Right lobe of liver (tissue), 6 donors: ENCODE measurements around the gene ADAMTS7. TPM values are rescaled to one million over a fixed set of nuclear protein-coding genes. Genes with fewer than 3 reads are reported as not detected.
"Not testable (repeated sequence)": the region's sequence is repeated elsewhere in the genome, so short reads cannot be mapped to it uniquely, and the experiment has no call there.

Experiments used
- ATAC-seq, 4 donors: fragments of 200-7000 bp; cut with Tn5 transposase; one replicate each; pipeline ENCODE4 v1.9.1; 2020; ENCODE audit warnings: mild to moderate bottlenecking in 4 of 4, moderate library complexity in 4 of 4
- DNase-seq, 3 donors: peaks; one replicate each; pipeline ENCODE4 v3.0.0-alpha.2; 2020
- H3K27ac ChIP-seq, 3 donors: fragments of 200-600 bp; one replicate each; pipeline ENCODE4 v1.8.0; 2022
- H3K27me3 ChIP-seq, 2 donors: fragments of 200-600 bp; one replicate each; pipeline ENCODE4 v1.8.0; 2022
- H3K36me3 ChIP-seq, 4 donors: fragments of 200-600 bp; sonication (generic) in 1 of 4; one replicate each; pipeline versions ENCODE4 v1.5.1 to v1.8.0; 2017 to 2022; ENCODE audit warnings: control low read depth in 1 of 4
- H3K4me1 ChIP-seq, 4 donors: fragments of 200-600 bp; sonication (generic) in 1 of 4; one replicate each; pipeline versions ENCODE4 v1.5.1 to v1.8.0; 2017 to 2022; ENCODE audit warnings: control low read depth in 1 of 4
- H3K4me3 ChIP-seq, 3 donors: fragments of 200-600 bp; one replicate each; pipeline ENCODE4 v1.8.0; 2022
- H3K9me3 ChIP-seq, 4 donors: fragments of 200-600 bp; sonication (generic) in 1 of 4; one replicate each; pipeline versions ENCODE4 v1.5.1 to v1.8.0; 2017 to 2022; ENCODE audit warnings: control low read depth in 1 of 4
- CTCF ChIP-seq, 4 donors: fragments of 200-600 bp in 3 of 4; fragments of 450-650 bp in 1 of 4; IDR thresholded peaks; one replicate each; pipeline versions ENCODE4 v1.5.1 to v1.8.0; 2016 to 2022; ENCODE audit warnings: antibody characterized with exemption in 4 of 4, mild to moderate bottlenecking in 2 of 4
- POLR2A ChIP-seq: fragments of 450-650 bp; IDR thresholded peaks from one replicate; pipeline ENCODE4 v1.6.1; 2017; ENCODE audit warnings: antibody characterized with exemption, mild to moderate bottlenecking
- WGBS: methylation state at CpG from one replicate; pipeline ENCODE4 v1.1.6; 2018; ENCODE audit warnings: low coverage, low lambda C conversion rate; ENCODE audit not compliant: insufficient coverage; ENCODE audit errors: missing lambda C conversion rate; 5-methylcytosine and 5-hydroxymethylcytosine counted together
- intact Hi-C, 2 donors: fragments of 100-400 bp; cut with DNase I; formaldehyde crosslinking; loops; one replicate each; pipeline versions ENCODE4 v1.11.2 to v1.14.1; 2022
- total RNA-seq, 6 experiments: library from RNA; depleted of rRNA in 2 of 6; stranded (reverse); fragments of >200 nt in 2 of 6; fragmentation: NEBNext Ultra II Directional in 3 of 6; extraction: Animal tissue kit (Norgen Biotek cat#: 25700) in 3 of 6; gene quantifications; one replicate each; pipeline versions ENCODE4 v1.1.0 to v1.2.4, GENCODE V29; 2016 to 2023
- donor health status: DM: no; HTN: yes; CAD: no.
- donor health status: DM: no; HTN: no; CAD: no.
- donor health status: DM: no; HTN: no; CAD: no.
- donor health status: DM: no; HTN: yes; CAD: no.
- donor health status: DM: no; HTN: yes; CAD: no.

ADAMTS7 gene
- total RNA-seq, 6 experiments from 2014 or later = 0.49 to 1.4 (median 1.1) TPM

DNA sequence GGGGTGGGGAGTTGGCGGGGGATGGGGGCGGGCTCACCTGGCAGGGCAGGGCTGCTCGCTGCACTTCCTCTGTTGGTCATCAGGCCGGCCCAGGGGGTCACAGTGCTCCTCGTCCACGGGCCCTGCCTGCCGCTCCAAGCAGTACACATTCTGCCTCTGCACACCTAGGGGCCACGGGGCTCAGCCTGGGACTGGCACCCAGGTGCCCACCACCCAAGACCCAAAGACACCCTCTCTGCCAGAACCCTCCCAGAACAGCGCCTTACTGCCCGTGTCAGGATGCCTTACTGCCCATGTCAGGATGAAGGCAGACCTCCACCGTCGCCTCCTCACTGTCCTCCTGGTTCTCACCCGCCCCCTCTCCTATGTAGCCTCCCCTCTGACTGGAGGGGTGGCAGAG lies 43.2 kb downstream of the ADAMTS7 start:
- intact Hi-C loops = no loop called here
- ATAC-seq = no peak

DNA sequence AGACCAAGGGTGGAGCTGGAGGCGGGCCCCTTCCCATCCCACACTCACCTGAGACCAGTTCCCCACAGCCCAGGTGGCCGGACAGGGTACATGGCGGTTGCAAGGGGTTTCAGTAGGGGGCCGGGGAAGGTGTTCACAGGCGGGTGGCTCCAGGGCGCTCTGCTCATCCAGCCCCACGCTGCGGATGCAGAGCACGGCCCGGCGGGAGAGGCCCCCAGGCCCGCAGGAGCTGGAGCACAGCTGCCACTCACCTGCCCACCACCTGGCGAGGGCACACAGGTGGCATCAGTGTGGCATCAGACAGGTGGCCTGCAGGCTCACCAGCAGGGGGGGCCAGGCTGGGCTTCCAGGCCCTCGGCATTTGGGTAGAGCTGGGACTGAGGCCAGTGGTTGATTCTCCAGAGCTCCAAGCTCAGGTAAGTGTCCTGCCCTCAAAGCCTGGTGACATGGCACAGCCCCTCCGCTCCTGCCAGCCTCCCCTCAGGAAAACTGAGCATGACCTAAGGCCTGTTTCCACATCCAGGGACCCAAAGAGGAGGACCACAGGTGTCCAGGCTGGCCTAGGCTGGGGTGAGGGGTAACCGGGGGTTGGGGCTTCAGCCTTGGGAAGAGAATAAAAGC lies 43.8 kb downstream of the ADAMTS7 start:
- 100% methylated on average over 1 of the region's 16 CpGs for WGBS
- no peaks in the 10 kb centered on the region for H3K36me3 ChIP-seq
- H3K27me3 ChIP-seq = no peaks in the 10 kb centered on the region
- TF ChIP-seq CTCF (IDR thresholded peaks at IDR 0.05) (no peak), POLR2A (no peak)
- H3K4me3 ChIP-seq = no peak overlapping the region
- no peak for ATAC-seq
- no peaks in the 10 kb centered on the region for H3K4me1 ChIP-seq
- no peak overlapping the region for H3K27ac ChIP-seq
- intact Hi-C loops = no loop called here
- H3K9me3 ChIP-seq = no peaks in the 10 kb centered on the region
- peak in 2 of 3 donors; percentile 38 to 41 for DNase-seq

More for the DNA sequence above, 43.2 kb downstream of the ADAMTS7 start:
- DNase-seq = peak in 1 of 3 donors; percentile 44
- 68% methylated on average over 3 of the region's 13 CpGs for WGBS
- Histone ChIP-seq H3K36me3 (no peaks in the 10 kb centered on the region), H3K4me3 (no peak overlapping the region), H3K27me3 (no peaks in the 10 kb centered on the region), H3K4me1 (no peaks in the 10 kb centered on the region), H3K9me3 (no peaks in the 10 kb centered on the region), H3K27ac (no peak overlapping the region)
- TF ChIP-seq CTCF (IDR thresholded peaks at IDR 0.05) (no peak), POLR2A (no peak)

DNA sequence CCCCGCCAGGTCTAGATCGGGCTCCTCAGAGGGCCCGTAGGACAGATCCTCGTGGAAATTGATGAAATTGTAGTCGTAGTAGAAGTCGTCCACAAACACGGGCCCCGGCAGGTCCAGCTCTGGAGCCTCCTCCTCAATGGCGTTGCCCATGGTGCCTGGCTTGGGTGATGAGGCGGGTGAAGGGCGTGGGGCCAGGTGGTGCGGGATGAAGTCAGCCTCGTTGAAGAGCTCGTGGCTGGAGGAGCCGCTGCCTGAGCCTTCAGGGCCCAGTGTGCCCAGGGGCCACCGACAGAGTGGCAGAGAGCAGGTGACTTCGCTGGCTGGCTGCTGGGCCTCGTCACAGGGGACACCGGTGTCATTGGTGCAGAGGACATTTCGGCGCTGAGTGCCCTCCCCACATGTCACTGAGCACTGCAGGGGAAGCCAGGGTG lies 44.6 kb downstream of the ADAMTS7 start:
- H3K4me1 ChIP-seq, ATAC-seq, intact Hi-C loops, H3K36me3 ChIP-seq, H3K27ac ChIP-seq, H3K4me3 ChIP-seq, H3K27me3 ChIP-seq, H3K9me3 ChIP-seq: not testable (repeated sequence)
- peak in 2 of 3 donors; percentile 37 to 39 for DNase-seq
- WGBS = no CpG with 5 or more reads among the region's 21 CpGs

DNA sequence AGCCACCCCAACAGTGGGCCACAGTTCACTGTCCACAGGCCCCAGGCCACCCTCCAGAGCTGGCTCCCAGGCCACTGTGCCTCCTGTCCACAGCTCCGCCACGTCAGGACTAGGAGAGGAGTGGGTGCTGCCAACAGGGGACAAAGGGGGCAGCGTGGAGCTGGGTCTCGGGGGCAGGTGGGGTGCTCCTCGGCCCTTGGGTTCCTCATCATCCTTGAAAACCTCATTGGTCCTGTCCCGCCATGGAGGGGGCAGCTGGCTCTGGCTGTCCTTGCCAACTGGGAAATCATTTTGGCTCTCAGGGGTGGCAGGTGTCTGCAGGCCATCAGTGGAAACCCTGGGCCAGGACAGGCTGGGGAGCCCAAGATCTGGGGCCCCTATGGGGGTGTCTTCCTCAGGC lies 45.2 kb downstream of the ADAMTS7 start:
- intact Hi-C loops = no loop called here
- Histone ChIP-seq H3K9me3 (no peaks in the 10 kb centered on the region), H3K36me3 (no peaks in the 10 kb centered on the region), H3K4me1 (no peaks in the 10 kb centered on the region), H3K27me3 (no peaks in the 10 kb centered on the region), H3K4me3 (no peak overlapping the region), H3K27ac (no peak overlapping the region)
- DNase-seq (peak in 1 of 3 donors; percentile 42), ATAC-seq (no peak)
- WGBS = no CpG with 5 or more reads among the region's 6 CpGs
- no peak for TF ChIP-seq POLR2A
- no peak for TF ChIP-seq CTCF (IDR thresholded peaks at IDR 0.05)

DNA sequence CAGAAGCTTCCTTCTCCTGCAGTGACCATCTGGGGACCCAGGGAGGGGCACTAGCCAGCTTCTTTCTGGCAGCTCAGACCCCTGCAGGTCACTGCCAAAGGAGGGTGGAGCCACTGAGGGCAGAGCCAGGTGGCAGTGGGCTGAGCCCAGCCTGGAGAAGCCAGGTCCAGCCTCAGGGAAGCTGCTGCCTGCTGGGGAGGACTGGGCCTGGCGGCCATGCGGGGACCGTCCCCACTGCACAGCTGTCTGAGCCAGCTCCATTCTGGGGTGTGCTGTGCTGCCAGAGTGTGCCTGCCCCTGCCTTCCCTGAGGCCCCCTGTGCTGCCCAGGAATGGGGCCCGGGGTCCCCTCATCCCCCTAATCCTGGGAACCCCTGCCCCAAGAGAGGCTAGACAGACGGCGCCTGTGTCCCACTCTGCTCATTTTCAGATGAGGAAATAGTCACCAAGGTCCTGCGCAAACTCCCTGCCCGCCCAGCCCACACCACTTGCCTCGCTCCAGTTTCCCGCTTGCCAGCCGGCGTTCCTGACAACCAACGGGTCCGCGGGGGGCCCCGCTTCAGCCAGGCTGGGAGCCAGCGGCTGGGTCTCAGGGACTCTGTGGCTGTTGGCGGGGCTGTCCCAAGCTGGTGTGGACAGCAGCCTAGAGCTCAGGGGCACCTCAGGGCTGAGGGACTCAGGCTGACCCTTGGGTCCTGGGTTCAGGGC lies 46.0 kb downstream of the ADAMTS7 start:
- not testable (repeated sequence) for DNase-seq

DNA sequence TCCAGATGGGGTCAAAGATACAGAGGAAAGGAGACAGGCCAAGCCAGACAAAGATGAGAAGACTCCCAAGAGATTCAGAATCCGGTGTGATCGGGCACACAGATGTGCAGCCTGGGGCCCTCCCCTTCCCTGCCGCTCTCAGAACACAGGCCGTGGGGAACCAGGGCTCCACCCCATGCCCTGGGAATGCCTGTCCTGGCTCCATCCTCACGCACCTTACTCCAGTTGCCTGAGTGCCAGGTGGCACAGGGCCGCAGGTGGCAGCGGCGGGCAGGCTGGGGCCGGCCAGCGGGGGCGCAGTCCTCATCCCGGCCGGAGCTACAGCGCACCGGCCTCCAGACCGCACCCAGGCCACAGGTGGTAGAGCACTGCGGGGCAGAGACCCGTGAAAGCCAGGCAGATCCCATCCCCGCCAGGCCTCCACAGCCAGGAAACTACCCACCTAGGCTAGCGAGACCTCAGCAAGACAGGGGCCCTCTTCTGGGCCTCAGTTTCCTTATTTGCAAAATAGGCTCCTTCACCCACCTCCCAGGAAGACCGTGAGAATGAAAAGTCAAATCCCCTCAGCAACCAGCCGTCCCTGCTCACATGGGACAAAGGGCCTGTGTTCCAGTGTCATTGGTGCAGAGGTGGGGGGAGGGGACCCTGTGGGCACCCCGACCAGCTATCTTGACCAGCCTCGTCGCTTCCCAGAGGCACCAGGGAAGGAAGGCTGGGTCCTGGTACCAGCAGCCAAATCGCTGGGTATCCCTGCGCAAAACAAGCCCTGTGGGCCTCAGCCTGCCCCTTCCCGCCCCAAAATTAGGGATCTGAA lies 46.7 kb downstream of the ADAMTS7 start:
- H3K27ac ChIP-seq, intact Hi-C loops, H3K9me3 ChIP-seq, H3K27me3 ChIP-seq, H3K4me3 ChIP-seq, ATAC-seq, H3K4me1 ChIP-seq, H3K36me3 ChIP-seq: not testable (repeated sequence)
- DNase-seq = peak in 1 of 3 donors; percentile 33
- no CpG with 5 or more reads among the region's 28 CpGs for WGBS

More for the DNA sequence above, 46.0 kb downstream of the ADAMTS7 start:
- H3K4me3 ChIP-seq, H3K9me3 ChIP-seq, H3K36me3 ChIP-seq, H3K27me3 ChIP-seq, H3K27ac ChIP-seq, ATAC-seq, H3K4me1 ChIP-seq, intact Hi-C loops: not testable (repeated sequence)
- WGBS = 0% methylated on average over 1 of the region's 18 CpGs
